GM19397 (cell line): ENCODE data around the gene TDRKH.

ENCODE experiments used
- ATAC-seq: cut with Tn5 transposase; IDR thresholded peaks from one replicate; pipeline ENCODE4 v1.9.1; 2021; ENCODE audit warnings: mild to moderate bottlenecking, moderate library complexity; ENCODE audit not compliant: unreplicated experiment

Gene TDRKH, protein sequence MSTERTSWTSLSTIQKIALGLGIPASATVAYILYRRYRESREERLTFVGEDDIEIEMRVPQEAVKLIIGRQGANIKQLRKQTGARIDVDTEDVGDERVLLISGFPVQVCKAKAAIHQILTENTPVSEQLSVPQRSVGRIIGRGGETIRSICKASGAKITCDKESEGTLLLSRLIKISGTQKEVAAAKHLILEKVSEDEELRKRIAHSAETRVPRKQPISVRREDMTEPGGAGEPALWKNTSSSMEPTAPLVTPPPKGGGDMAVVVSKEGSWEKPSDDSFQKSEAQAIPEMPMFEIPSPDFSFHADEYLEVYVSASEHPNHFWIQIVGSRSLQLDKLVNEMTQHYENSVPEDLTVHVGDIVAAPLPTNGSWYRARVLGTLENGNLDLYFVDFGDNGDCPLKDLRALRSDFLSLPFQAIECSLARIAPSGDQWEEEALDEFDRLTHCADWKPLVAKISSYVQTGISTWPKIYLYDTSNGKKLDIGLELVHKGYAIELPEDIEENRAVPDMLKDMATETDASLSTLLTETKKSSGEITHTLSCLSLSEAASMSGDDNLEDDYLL

GRCh38 chr1:151790071-151790939, at the start of gene TDRKH:
TDRKH (minus strand) TSS chr1:151790500; CDS start chr1:151783022, 7,478 bp downstream.
- peak; percentile 96 for ATAC-seq

- ATAC-seq: no peak
These were observed 49.4 kb upstream of the TDRKH start, which contains the start of gene C2CD4D for GRCh38 chr1:151839457-151840403. C2CD4D (minus strand) TSS chr1:151839820; CDS start chr1:151838989, 831 bp downstream.

DNA sequence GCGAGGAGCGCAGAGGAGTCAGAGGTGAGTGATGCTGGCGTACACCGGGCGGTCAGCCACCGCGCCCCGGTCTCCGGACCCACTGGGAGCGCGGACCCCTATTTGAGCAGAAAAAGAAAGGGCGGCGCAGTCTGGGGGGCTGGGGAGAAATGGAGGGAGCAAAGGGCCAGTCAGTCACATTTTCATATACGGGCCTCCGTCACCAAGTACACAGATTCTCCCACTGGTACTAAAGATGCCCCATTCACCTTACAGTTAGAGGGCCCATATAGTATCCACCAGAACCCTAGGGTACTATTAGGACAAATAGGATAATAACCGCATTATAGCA, 48.7 kb upstream of the TDRKH start:
- ATAC-seq: no peak

- ATAC-seq: no peak
These were observed 48.2 kb upstream of the TDRKH start for GRCh38 chr1:151838222-151839081.

DNA sequence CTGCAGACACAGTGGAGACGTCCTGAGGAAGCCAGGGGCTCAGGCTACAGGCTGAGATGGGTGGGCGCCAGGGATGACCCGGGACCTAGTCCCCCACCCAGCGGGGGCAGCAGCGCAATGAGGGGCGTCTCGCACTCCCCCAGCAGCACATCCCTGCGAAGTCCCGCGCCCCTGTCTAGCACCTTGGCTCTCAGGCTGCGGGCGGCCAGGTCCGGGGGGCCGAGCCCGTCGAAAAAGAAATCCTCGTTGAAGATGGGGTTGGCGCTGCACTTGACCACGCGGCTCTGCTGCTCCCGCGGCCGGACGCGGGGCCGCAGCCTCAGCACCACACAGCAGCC, 47.6 kb upstream of the TDRKH start:
- no peak for ATAC-seq

GRCh38 chr1:151837197-151837596, 46.9 kb upstream of the TDRKH start:
- ATAC-seq: no peak

DNA sequence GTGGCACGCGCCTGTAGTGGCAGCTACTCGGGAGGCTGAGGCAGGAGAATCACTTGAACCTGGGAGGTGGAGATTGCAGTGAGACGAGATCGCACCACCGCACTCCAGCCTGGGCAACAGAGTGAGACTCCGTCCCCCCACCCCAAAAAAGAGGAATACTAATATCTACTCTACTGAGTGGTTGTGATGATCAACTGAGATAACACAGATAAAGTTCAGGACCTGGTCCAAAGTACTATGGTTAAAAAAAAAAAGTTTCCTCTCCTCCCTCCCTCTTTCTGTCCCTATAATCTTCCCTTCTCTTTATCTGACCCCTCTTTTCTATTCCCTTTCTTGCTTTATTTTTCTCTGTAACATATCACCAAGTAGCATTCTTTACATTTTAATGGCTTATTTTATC, 45.3 kb upstream of the TDRKH start:
- ATAC-seq: no peak

DNA sequence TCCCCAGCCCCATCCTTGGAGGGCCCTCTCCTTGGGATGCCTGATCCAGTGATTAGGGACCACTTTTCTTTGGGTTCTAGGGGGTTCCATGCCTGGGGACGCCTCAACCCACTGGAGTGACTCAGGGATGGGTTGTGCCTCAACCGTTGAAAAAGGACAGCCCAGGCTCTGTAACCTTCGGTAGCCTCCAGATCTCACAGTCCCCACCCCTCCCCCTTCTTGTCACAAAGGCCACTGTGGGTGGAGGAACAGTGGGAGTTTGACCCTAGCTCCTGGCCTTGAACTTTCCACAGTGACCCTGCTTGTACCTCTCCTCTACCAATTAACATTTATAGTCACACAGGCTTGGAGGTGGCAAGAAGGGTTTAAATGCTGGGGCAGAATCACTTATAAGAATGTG, 43.9 kb upstream of the TDRKH start:
- no peak for ATAC-seq

DNA sequence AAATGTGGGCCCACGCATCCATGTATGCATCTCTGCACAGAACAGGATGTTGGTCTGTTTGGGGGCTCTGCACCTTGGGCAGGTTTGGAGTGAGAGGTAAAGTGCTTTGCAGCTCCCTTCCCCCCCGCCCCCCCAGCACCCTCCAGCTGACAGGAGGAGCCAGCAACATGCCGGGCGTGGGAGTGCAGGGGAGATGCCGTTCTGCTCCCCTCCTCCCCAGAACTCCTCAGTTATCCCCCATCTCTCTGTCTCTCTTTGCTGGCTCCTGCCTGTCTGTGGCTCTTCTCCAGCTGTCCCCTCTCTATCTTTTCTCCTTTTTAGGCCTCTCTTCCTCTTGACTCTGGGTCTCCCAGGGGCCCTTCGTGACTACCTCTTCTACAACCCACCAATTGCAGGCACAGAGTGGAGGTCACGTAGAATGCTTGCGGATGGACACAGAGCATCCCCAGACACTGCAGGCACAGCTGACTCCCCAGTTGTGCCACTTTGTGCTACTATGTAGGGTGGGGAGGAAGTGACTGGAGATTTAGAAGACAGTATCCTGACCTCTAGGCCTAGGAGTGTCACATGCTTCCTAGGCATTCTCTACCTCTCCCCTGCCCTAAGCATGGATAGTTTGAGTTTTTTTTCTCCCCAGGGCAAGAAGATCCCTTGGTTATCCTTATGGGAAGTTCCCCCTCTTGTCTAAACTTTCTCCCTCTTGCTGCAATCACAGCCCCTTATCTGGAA, 43.0 kb upstream of the TDRKH start:
- ATAC-seq: no peak

DNA sequence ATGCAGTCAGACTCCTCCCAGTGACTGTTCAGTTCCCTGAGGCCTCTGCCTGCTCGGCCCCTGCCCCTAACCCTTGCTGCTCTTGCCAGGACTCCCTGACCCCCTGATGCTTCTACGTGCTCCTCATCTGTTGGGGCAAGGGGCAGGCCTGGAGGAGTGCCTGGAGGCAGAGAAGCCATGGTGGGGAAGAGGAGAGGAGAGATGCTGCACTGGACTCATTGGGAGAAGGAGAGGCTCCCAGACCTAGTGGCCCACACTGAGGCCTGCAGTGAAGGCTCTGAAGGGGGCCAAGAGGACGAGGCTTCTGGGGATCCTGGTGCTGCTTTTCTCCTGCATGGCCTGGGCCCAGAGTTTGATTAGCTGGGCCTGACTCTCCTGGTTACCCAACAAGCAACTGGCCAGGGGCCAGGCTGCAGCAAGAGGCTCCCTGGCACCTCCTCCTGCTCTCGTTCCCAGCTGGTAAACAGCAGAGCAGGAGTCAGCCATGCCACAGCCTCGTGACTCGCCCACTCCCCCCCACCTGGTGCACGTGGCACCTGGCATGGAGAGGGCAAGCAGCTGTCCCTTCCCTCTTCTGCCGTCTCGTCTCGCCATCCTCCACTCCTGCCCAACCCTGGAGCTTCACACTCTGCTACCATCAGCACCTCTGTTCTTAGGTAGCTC, 42.1 kb upstream of the TDRKH start:
- ATAC-seq: no peak

DNA sequence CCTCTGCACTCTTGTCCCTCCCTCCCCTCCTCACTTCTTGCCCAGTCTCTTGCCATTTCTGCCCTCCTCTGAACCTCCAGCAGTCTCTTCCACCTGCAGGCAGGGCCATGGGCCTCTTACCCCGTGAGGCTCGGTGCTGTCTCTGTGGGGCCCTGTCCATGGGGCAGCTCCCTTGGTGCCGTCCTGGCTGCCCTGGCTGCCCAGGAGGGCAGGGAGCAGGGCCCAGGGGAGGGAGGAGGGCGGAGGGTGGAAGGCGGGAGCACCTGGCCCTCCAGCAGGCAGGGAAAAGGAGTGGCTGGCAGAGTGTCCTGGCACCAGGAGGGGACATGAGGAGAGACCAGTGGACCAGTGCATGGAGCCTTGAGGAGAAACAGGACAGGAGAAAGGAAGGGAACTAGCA, 41.3 kb upstream of the TDRKH start, which contains the start of gene RORC:
RORC (minus strand) TSS at position 198 of the 400 bp plus-strand sequence; CDS start at position 160, 38 bp downstream.
- no peak for ATAC-seq

- ATAC-seq: no peak
These were observed 40.9 kb upstream of the TDRKH start for GRCh38 chr1:151831256-151831591.

GRCh38 chr1:151830055-151830454, 39.8 kb upstream of the TDRKH start:
- ATAC-seq: no peak

DNA sequence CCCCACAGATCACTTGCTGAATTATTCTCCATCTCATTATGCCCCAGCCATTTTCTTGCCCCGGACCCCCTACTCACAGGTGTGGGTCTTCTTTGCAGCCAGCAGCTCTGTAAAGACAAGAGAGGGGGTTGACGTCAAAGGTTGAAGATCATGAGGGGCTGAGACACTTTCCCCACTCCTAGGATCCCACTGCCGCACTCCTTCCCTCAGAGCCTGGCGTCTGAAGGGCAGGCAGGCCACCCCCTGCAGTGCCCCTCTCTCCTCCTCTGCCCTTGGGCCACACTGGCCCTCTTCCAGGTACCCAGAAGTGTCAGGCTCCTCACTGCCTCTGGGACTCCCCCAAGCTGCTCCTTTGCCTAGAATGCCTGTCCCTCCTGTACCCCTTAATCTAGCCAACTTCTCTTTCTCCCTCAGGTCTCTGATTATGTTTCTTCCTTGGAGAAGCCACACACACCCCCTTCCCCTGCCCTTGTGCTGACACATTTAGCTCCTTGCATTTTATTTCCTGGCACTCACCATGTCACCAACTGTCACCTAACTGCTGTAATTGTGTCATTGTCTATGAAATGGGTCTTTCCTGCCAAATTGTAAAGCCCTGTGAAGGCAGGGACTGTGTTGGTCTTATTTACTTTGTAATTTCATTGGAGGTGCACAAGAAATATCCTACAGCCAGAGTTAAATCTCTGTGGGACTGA, 39.2 kb upstream of the TDRKH start:
- no peak for ATAC-seq

GRCh38 chr1:151828921-151829320, 38.6 kb upstream of the TDRKH start:
- ATAC-seq: no peak

- no peak for ATAC-seq
These were observed 37.6 kb upstream of the TDRKH start for GRCh38 chr1:151827853-151828252.

- no peak for ATAC-seq
These were observed 35.7 kb upstream of the TDRKH start for GRCh38 chr1:151825751-151826660.
